ENCODE results near the gene G2E3. TPM values are rescaled to one million over a fixed set of nuclear protein-coding genes. Genes with fewer than 3 reads are reported as not detected.

Gene G2E3
- total and polyA plus RNA-seq, 2 of the 13 experiments (the other 11 are each of a cell fraction or from before 2014, with no cell fraction given) = 22.8 to 63.0 TPM

- TF ChIP-seq DZIP1 (CRISPR knock-in tag; IDR thresholded peaks at IDR 0.05) (peak; percentile 99), ZNF432 (CRISPR knock-in tag; IDR thresholded peaks at IDR 0.05; ENCODE audit: borderline replicate concordance) (no peak), TEF (CRISPR knock-in tag; IDR thresholded peaks at IDR 0.05) (peak; percentile 86), ZNF205 (CRISPR knock-in tag; IDR thresholded peaks at IDR 0.05) (peak; percentile 87), ZNF513 (CRISPR knock-in tag; conservative IDR thresholded peaks at IDR 0.05) (peak; percentile 32; the same call in 1 of the 2 replicates), NPAS2 (CRISPR knock-in tag; IDR thresholded peaks at IDR 0.05; ENCODE audit: borderline replicate concordance) (0 out of 2 replicates have a peak, but pooled peaks have one; percentile 10), TOE1 (CRISPR knock-in tag; IDR thresholded peaks at IDR 0.05) (peak; percentile 96), CSRNP1 (CRISPR knock-in tag; IDR thresholded peaks at IDR 0.05) (peak; percentile 100), ZEB1 (IDR thresholded peaks at IDR 0.05; ENCODE audit: insufficient replicate concordance, low read depth) (peak; percentile 21), SALL1 (CRISPR knock-in tag; IDR thresholded peaks at IDR 0.05) (peak; percentile 99), MED1 (CRISPR knock-in tag; IDR thresholded peaks at IDR 0.05) (peak; percentile 88), THAP9 (CRISPR knock-in tag; IDR thresholded peaks at IDR 0.05; ENCODE audit: borderline replicate concordance) (peak; percentile 95), ATM (IDR thresholded peaks at IDR 0.05; ENCODE audit: borderline replicate concordance) (no peak), SOX6 (IDR thresholded peaks at IDR 0.05) (no peak), SOX6 (CRISPR knock-in tag; IDR thresholded peaks at IDR 0.05) (peak; percentile 86), ZNF629 (CRISPR knock-in tag; conservative IDR thresholded peaks at IDR 0.05) (peak; percentile 59)
Measured at GRCh38 chr14:30558675-30559555, at the start of gene G2E3 (continued).
